HepG2 (cell line): ENCODE results near the gene DTYMK. TPM values are rescaled to one million over a fixed set of nuclear protein-coding genes. Genes with fewer than 3 reads are reported as not detected.

Experiments
- DPF2 ChIP-seq: sonication (generic); formaldehyde crosslinking; IDR thresholded peaks from 2 replicates; pipeline ENCODE4 v1.4.0; 2020; ENCODE audit warnings: mild to moderate bottlenecking, low read depth, missing genetic modification reagents, borderline replicate concordance
- KLF12 ChIP-seq: sonication (generic); formaldehyde crosslinking; IDR thresholded peaks from 2 replicates; pipeline ENCODE4 v1.4.0; 2020; ENCODE audit warnings: missing genetic modification reagents, borderline replicate concordance
- NFE2L1 ChIP-seq: sonication (generic); formaldehyde crosslinking; IDR thresholded peaks from 2 replicates; pipeline ENCODE4 v1.4.0; 2020; ENCODE audit warnings: missing genetic modification reagents, mild to moderate bottlenecking, borderline replicate concordance
- NR2F6 ChIP-seq, 2 experiments: IDR thresholded peaks; 2 replicates each; pipeline ENCODE4 v1.6.1; 2016; ENCODE audit warnings: antibody characterized with exemption in 1 of 2, mild to moderate bottlenecking in 1 of 2
- RNF2 ChIP-seq: fragments of 450-650 bp; conservative IDR thresholded peaks from 2 replicates; pipeline ENCODE4 v1.6.1; 2016; ENCODE audit warnings: low read depth
- WIZ ChIP-seq: sonication (generic); formaldehyde crosslinking; IDR thresholded peaks from 2 replicates; pipeline ENCODE4 v1.5.1; 2020; ENCODE audit warnings: mild to moderate bottlenecking, missing genetic modification reagents
- ZFP90 ChIP-seq: sonication (generic); formaldehyde crosslinking; IDR thresholded peaks from 2 replicates; pipeline ENCODE4 v1.8.0; 2022; ENCODE audit warnings: missing genetic modification reagents, mild to moderate bottlenecking, inconsistent platforms, borderline replicate concordance
- ZNF552 ChIP-seq: sonication (generic); formaldehyde crosslinking; IDR thresholded peaks from 2 replicates; pipeline ENCODE4 v1.9.0; 2022; ENCODE audit warnings: missing genetic modification reagents, mild to moderate bottlenecking, borderline replicate concordance
- ZNF614 ChIP-seq: IDR thresholded peaks from 2 replicates; pipeline ENCODE4 v1.6.1; 2018; ENCODE audit warnings: missing biosample characterization, missing genetic modification reagents, inconsistent platforms, borderline replicate concordance
- ZNF850 ChIP-seq: sonication (generic); formaldehyde crosslinking; conservative IDR thresholded peaks from 2 replicates; pipeline ENCODE4 v1.9.0; 2021; ENCODE audit warnings: mild to moderate bottlenecking, missing genetic modification reagents
- ZNF879 ChIP-seq: sonication (generic); formaldehyde crosslinking; IDR thresholded peaks from 2 replicates; pipeline ENCODE4 v1.8.1; 2023; ENCODE audit warnings: missing genetic modification reagents
- polyA plus RNA-seq, 8 experiments: library from polyadenylated mRNA; depleted of rRNA in 3 of 8; stranded (reverse) in 7 of 8; unstranded in 1 of 8; fragments of >200 nt; fragmentation: Illumina TruSeq in 4 of 8; extraction: Trizol in 4 of 8; gene quantifications; 2 replicates each; pipeline versions ENCODE4 v1.2.1 to v1.2.3, GENCODE V29; 2011 to 2016; ENCODE audit warnings: low read depth in 4 of 8, missing spikeins in 1 of 8, mixed read lengths in 1 of 8; ENCODE audit not compliant: insufficient read depth in 1 of 8
- total RNA-seq, 5 experiments: library from RNA; depleted of rRNA; stranded (reverse); fragments of >200 nt; fragmentation: Illumina TruSeq; extraction: Trizol; gene quantifications; 2 replicates each; pipeline ENCODE4 v1.2.3, GENCODE V29; 2016; ENCODE audit warnings: low read depth in 1 of 5
- TF ChIP-seq, protein P1 (sequence below): conservative IDR thresholded peaks from 2 replicates; pipeline ENCODE4 v1.6.1; 2018; ENCODE audit warnings: missing genetic modification reagents
- TF ChIP-seq, protein P2 (sequence below): IDR thresholded peaks from 2 replicates; pipeline ENCODE4 v1.6.1; 2012; ENCODE audit warnings: low read length, improper control_type of control experiment
- TF ChIP-seq, protein P3 (sequence below): sonication (generic); formaldehyde crosslinking; IDR thresholded peaks from 2 replicates; pipeline ENCODE4 v1.5.0; 2020; ENCODE audit warnings: mild to moderate bottlenecking, missing genetic modification reagents, borderline replicate concordance

Gene DTYMK
- total and polyA plus RNA-seq, 2 of the 13 experiments (the other 11 are each of a cell fraction or from before 2014, with no cell fraction given), result 57.5 to 134 TPM

DNA sequence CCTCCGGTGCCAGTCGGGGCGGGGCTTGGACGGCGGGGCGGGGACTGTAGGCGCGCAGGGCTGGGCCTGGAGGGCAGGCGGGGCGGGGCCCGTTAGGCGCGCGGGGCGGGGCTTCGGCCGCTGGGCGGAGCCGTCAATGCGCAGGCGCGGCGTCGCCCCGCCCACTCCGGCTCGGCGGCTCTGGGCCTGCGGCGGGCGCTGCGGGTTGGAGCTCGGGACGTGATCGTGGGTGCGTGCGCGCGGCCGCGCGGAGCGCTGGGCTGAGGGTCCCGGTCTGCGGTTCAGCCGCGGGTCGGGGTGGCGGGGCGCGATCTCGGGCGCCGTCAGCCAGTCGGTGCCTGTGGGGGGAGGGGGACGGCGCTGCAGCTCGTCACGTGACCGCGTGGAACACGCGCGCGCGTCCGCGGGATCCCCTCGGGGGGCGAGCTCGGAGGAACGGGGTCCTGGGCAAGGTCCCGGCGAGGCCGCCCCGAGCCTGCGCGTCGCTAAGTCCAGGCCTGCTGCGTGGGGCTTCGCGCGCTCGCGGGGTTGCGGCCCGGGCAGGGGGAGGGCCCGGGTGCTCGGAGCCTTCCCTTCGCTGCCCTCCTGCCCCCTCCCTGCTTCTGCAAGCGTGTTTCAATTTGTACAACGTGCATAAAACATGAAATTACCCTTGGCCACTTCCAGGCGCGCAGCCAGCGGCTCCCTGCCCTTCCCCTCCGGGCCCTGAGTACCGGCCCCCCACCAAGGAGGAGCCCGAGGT, 48.0 kb upstream of the DTYMK start, which contains the start of gene D2HGDH (continued):
- no peak for TF ChIP-seq WIZ
- TF ChIP-seq KLF12 (CRISPR knock-in tag), result 0 out of 2 replicates have a peak, but pooled peaks have one; percentile 49
- peak; percentile 72; the same call in 1 of the 2 replicates for TF ChIP-seq RNF2
- TF ChIP-seq NR2F6 (IDR thresholded peaks at IDR 0.05), result no peak
- TF ChIP-seq NR2F6 (CRISPR knock-in tag; IDR thresholded peaks at IDR 0.05), result no peak
- no peak for TF ChIP-seq ZNF850
- TF ChIP-seq, protein P1, sequence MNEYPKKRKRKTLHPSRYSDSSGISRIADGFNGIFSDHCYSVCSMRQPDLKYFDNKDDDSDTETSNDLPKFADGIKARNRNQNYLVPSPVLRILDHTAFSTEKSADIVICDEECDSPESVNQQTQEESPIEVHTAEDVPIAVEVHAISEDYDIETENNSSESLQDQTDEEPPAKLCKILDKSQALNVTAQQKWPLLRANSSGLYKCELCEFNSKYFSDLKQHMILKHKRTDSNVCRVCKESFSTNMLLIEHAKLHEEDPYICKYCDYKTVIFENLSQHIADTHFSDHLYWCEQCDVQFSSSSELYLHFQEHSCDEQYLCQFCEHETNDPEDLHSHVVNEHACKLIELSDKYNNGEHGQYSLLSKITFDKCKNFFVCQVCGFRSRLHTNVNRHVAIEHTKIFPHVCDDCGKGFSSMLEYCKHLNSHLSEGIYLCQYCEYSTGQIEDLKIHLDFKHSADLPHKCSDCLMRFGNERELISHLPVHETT (CRISPR knock-in tag), result no peak
- TF ChIP-seq ZNF614, result no peak
- TF ChIP-seq, protein P2, sequence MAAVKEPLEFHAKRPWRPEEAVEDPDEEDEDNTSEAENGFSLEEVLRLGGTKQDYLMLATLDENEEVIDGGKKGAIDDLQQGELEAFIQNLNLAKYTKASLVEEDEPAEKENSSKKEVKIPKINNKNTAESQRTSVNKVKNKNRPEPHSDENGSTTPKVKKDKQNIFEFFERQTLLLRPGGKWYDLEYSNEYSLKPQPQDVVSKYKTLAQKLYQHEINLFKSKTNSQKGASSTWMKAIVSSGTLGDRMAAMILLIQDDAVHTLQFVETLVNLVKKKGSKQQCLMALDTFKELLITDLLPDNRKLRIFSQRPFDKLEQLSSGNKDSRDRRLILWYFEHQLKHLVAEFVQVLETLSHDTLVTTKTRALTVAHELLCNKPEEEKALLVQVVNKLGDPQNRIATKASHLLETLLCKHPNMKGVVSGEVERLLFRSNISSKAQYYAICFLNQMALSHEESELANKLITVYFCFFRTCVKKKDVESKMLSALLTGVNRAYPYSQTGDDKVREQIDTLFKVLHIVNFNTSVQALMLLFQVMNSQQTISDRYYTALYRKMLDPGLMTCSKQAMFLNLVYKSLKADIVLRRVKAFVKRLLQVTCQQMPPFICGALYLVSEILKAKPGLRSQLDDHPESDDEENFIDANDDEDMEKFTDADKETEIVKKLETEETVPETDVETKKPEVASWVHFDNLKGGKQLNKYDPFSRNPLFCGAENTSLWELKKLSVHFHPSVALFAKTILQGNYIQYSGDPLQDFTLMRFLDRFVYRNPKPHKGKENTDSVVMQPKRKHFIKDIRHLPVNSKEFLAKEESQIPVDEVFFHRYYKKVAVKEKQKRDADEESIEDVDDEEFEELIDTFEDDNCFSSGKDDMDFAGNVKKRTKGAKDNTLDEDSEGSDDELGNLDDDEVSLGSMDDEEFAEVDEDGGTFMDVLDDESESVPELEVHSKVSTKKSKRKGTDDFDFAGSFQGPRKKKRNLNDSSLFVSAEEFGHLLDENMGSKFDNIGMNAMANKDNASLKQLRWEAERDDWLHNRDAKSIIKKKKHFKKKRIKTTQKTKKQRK, result no peak
- TF ChIP-seq ZNF552 (CRISPR knock-in tag), result no peak; the same call in 1 of the 2 replicates
- TF ChIP-seq ZFP90 (CRISPR knock-in tag), result peak; percentile 70; the same call in 1 of the 2 replicates
- TF ChIP-seq DPF2 (CRISPR knock-in tag), result 0 out of 2 replicates have a peak, but pooled peaks have one; percentile 14
- TF ChIP-seq, protein P3, sequence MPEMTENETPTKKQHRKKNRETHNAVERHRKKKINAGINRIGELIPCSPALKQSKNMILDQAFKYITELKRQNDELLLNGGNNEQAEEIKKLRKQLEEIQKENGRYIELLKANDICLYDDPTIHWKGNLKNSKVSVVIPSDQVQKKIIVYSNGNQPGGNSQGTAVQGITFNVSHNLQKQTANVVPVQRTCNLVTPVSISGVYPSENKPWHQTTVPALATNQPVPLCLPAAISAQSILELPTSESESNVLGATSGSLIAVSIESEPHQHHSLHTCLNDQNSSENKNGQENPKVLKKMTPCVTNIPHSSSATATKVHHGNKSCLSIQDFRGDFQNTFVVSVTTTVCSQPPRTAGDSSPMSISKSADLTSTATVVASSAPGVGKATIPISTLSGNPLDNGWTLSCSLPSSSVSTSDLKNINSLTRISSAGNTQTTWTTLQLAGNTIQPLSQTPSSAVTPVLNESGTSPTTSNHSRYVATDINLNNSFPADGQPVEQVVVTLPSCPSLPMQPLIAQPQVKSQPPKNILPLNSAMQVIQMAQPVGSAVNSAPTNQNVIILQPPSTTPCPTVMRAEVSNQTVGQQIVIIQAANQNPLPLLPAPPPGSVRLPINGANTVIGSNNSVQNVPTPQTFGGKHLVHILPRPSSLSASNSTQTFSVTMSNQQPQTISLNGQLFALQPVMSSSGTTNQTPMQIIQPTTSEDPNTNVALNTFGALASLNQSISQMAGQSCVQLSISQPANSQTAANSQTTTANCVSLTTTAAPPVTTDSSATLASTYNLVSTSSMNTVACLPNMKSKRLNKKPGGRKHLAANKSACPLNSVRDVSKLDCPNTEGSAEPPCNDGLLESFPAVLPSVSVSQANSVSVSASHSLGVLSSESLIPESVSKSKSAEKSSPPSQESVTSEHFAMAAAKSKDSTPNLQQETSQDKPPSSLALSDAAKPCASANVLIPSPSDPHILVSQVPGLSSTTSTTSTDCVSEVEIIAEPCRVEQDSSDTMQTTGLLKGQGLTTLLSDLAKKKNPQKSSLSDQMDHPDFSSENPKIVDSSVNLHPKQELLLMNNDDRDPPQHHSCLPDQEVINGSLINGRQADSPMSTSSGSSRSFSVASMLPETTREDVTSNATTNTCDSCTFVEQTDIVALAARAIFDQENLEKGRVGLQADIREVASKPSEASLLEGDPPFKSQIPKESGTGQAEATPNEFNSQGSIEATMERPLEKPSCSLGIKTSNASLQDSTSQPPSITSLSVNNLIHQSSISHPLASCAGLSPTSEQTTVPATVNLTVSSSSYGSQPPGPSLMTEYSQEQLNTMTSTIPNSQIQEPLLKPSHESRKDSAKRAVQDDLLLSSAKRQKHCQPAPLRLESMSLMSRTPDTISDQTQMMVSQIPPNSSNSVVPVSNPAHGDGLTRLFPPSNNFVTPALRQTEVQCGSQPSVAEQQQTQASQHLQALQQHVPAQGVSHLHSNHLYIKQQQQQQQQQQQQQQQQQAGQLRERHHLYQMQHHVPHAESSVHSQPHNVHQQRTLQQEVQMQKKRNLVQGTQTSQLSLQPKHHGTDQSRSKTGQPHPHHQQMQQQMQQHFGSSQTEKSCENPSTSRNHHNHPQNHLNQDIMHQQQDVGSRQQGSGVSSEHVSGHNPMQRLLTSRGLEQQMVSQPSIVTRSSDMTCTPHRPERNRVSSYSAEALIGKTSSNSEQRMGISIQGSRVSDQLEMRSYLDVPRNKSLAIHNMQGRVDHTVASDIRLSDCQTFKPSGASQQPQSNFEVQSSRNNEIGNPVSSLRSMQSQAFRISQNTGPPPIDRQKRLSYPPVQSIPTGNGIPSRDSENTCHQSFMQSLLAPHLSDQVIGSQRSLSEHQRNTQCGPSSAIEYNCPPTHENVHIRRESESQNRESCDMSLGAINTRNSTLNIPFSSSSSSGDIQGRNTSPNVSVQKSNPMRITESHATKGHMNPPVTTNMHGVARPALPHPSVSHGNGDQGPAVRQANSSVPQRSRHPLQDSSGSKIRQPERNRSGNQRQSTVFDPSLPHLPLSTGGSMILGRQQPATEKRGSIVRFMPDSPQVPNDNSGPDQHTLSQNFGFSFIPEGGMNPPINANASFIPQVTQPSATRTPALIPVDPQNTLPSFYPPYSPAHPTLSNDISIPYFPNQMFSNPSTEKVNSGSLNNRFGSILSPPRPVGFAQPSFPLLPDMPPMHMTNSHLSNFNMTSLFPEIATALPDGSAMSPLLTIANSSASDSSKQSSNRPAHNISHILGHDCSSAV (CRISPR knock-in tag), result no peak
- peak; percentile 90 for TF ChIP-seq NFE2L1 (CRISPR knock-in tag)
- 0 out of 2 replicates have a peak, but pooled peaks have one; percentile 83 for TF ChIP-seq ZNF879 (CRISPR knock-in tag)
